NB4 (cell line): ENCODE measurements around the gene C1orf87.

ENCODE experiments used
- DNase-seq: peaks from one replicate; pipeline ENCODE4 v3.0.0; 2010; ENCODE audit warnings: low read depth
- H3K4me3 ChIP-seq: one replicate; pipeline ENCODE4 v1.5.1; 2011; ENCODE audit warnings: mild to moderate bottlenecking, low read depth, low read length, moderate library complexity
- CTCF ChIP-seq: IDR thresholded peaks from one replicate; pipeline ENCODE4 v1.5.1; 2012; ENCODE audit warnings: low read depth, low read length
- MAX ChIP-seq: IDR thresholded peaks from 2 replicates; pipeline ENCODE4 v1.6.1; 2011; ENCODE audit warnings: low read depth, low read length
- MYC ChIP-seq: IDR thresholded peaks from 2 replicates; pipeline ENCODE4 v1.6.1; 2011; ENCODE audit warnings: low read depth, low read length
- POLR2A ChIP-seq: IDR thresholded peaks from 2 replicates; pipeline ENCODE4 v1.6.1; 2011; ENCODE audit warnings: mild to moderate bottlenecking; ENCODE audit not compliant: insufficient read length; ENCODE audit errors: extremely low read depth

The C1orf87 gene

DNA sequence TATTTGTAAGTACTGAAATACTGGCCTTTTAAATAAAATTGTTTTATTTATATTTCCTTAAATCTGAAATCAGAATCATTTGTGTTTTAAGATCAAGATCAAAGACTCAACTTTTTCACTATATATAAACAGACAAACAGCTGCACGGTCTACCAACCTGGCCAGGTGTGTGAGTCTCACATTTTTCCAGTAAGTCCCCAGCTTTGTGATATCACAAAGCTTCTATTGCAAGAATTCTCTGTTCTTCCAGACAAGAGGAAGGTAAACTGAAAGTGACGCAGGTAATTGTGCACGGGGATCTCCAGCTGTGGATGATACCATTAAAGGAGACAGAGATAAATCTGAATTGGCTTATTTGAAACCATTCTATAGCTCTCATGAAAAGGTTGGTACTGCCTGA, 105.8 kb downstream of the C1orf87 start:
- TF ChIP-seq POLR2A = no peak
- TF ChIP-seq MYC = no peak
- no peak for TF ChIP-seq CTCF
- TF ChIP-seq MAX = no peak
- no peak for DNase-seq

DNA sequence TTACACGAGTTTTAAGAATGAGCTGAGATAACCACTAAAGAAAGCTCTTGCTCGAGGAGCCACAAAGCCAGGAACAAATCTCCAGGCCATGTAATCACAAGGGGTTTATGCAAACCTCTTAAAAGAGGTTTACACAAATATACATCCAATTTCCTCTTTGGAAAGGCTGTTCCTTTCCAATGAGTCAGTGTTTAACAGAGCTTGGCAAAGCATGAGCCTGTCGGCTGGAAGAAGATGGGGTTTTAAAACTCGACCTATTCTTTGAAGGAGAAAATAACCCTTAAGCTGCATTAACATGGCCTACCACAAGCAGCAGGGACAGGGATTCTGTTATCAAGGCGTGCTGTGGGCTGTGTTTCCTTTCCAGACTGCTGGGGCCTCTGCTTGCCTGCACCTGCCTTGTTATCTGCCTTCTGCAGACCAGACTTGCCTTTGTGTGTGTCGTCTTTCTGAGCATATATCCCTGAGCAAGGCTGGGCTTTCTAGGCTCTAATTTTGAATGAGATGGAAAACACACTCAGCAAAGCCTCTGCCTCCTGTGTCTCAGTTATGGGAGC, 106.4 kb downstream of the C1orf87 start:
- no peak for DNase-seq
- TF ChIP-seq MAX (no peak), POLR2A (no peak), MYC (no peak), CTCF (no peak)
- no peak overlapping the region for H3K4me3 ChIP-seq

More for the DNA sequence above, 105.8 kb downstream of the C1orf87 start:
- H3K4me3 ChIP-seq = no peak overlapping the region

GRCh38 chr1:59952065-59952464, 121.5 kb downstream of the C1orf87 start:
- no peak for DNase-seq
- no peak overlapping the region for H3K4me3 ChIP-seq

GRCh38 chr1:59949648-59950047, 123.9 kb downstream of the C1orf87 start:
- no peak for TF ChIP-seq MYC
- no peak for TF ChIP-seq CTCF
- TF ChIP-seq MAX = no peak
- TF ChIP-seq POLR2A = no peak
- no peak overlapping the region for H3K4me3 ChIP-seq
- DNase-seq = no peak

More at GRCh38 chr1:59952065-59952464, 121.5 kb downstream of the C1orf87 start:
- TF ChIP-seq MYC (no peak), MAX (no peak), CTCF (no peak), POLR2A (no peak)

DNA sequence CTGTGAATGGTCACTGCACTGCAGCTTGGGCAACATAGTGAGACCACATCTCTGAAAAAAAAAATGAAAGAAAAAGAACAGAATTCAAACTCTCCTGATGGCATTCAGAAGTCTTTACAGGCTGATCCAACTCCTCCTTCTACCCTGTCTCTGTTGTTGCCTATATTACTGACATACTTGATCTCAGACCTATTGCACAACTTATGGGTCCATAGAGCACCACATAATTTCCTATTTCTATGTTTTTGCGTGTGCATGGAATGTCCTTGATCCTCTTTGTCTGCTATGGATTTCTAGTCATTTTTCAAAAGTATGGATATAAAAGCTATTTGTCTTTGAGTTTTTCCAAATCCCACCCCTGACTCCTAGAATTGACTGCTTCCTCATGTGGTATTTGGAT, 124.6 kb downstream of the C1orf87 start:
- no peak for DNase-seq
- H3K4me3 ChIP-seq = no peak overlapping the region
- no peak for TF ChIP-seq MAX
- no peak for TF ChIP-seq CTCF
- no peak for TF ChIP-seq POLR2A
- TF ChIP-seq MYC = no peak
